C4-2B (cell line): Measurements from ENCODE around the gene MVB12B.

Experiments
- H3K27ac ChIP-seq: fragments of 450-650 bp; 2 replicates; pipeline ENCODE4 v1.5.1; 2017
- ZFX ChIP-seq: fragments of 450-650 bp; IDR thresholded peaks from 2 replicates; pipeline ENCODE4 v1.6.1; 2017
- TF ChIP-seq, protein P1 (sequence below): fragments of 450-650 bp; conservative IDR thresholded peaks from 2 replicates; pipeline ENCODE4 v1.5.1; 2017; ENCODE audit warnings: mild to moderate bottlenecking

MVB12B gene

GRCh38 chr9:126374366-126374781 lies 47.7 kb downstream of the MVB12B start:
- H3K27ac ChIP-seq, result no peak overlapping the region

DNA sequence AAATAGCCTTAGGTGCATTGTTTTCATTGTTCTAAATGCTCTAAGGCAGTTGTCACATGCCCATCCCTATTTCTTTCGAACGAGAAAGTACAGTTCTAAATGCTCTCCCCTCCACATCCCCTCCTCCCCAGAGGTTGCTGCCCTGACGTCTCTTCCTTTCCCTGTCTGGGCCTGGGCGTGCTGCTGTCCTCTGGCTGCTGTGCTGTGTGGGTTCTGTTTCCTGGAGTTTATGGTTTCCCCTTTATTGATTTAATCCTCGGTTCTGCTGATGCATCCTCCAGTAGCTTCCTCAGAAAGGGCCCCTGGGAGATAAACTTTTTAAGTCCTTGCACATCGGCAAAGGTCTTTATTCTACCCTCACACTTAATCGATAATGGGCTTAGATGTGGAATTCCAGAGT lies 48.8 kb downstream of the MVB12B start:
- no peak overlapping the region for H3K27ac ChIP-seq
- no peak for TF ChIP-seq ZFX
- TF ChIP-seq, protein P1, sequence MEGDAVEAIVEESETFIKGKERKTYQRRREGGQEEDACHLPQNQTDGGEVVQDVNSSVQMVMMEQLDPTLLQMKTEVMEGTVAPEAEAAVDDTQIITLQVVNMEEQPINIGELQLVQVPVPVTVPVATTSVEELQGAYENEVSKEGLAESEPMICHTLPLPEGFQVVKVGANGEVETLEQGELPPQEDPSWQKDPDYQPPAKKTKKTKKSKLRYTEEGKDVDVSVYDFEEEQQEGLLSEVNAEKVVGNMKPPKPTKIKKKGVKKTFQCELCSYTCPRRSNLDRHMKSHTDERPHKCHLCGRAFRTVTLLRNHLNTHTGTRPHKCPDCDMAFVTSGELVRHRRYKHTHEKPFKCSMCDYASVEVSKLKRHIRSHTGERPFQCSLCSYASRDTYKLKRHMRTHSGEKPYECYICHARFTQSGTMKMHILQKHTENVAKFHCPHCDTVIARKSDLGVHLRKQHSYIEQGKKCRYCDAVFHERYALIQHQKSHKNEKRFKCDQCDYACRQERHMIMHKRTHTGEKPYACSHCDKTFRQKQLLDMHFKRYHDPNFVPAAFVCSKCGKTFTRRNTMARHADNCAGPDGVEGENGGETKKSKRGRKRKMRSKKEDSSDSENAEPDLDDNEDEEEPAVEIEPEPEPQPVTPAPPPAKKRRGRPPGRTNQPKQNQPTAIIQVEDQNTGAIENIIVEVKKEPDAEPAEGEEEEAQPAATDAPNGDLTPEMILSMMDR, result no peak

More at GRCh38 chr9:126374366-126374781, 47.7 kb downstream of the MVB12B start:
- no peak for TF ChIP-seq ZFX
- TF ChIP-seq, protein P1, result no peak

GRCh38 chr9:126376311-126377175 lies 49.9 kb downstream of the MVB12B start:
- no peak overlapping the region for H3K27ac ChIP-seq
- TF ChIP-seq, protein P1, result no peak
- no peak for TF ChIP-seq ZFX

GRCh38 chr9:126377176-126377509 lies 50.5 kb downstream of the MVB12B start:
- no peak overlapping the region for H3K27ac ChIP-seq
- no peak for TF ChIP-seq ZFX
- TF ChIP-seq, protein P1, result no peak

GRCh38 chr9:126377536-126377935 lies 50.9 kb downstream of the MVB12B start:
- no peak overlapping the region for H3K27ac ChIP-seq
- TF ChIP-seq, protein P1, result no peak
- TF ChIP-seq ZFX, result no peak

DNA sequence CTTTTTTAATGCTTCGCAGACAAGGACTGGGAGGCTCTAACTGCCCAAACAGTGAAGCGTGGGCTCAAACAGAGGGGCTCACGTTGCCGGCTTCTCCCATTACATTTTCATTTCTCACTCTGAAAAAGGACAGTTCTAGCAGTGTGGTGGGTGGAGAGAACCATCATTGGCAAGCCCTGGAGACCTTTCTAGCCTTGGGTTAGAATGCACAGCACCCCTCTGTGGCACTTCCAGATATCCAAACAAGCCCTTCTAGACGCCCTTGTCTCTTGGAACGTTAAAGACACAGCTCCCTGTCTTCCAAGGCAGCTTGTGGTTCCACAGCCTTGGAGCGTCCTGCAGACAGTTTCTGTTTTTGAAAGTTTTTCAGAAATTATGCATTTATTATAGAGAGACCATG lies 52.1 kb downstream of the MVB12B start:
- no peak overlapping the region for H3K27ac ChIP-seq
- TF ChIP-seq ZFX, result no peak
- TF ChIP-seq, protein P1, result no peak

DNA sequence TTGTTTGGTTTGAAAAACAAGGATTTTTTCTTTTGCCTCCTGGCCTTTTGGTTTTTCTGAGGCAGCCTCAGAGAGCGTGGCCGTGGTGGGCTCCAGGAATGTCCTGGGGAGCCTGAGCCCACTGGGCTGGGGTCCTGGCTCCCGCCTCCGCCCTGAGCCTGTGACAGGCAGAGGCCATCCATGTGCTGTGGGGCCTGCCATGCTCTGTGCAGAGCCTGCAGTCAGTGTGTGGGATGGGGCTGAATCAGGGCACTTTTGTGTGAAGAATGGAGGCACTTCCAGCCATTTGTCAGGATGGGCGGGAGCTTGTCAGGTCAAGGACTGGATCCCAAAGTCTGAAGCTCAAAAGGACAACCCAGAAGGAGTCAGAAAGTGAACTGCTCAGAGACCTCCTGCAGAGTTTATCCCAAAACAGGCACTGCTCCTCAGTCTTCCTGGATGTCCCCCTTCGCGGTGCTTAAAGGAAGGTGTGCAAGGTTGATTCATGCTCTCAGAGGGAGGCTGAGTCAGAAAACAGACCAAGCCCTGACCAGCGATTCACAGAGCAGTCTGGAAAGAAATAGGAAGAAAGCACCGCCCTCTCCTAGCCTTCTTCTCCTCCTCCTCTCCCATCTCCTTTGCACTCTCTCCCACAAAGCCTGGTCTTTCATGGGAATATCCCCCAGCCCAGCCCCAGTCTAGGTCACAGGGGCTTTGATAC lies 53.2 kb downstream of the MVB12B start:
- no peak overlapping the region for H3K27ac ChIP-seq
- TF ChIP-seq ZFX, result no peak
- TF ChIP-seq, protein P1, result no peak
